OCI-LY3 (cell line): ENCODE results near the gene SLC4A5.

Experiments
- H2AFZ ChIP-seq: fragments of 200-600, 300-600 bp; shearing (Covaris generic); 2 replicates; pipeline ENCODE4 v1.6.0; 2014; ENCODE audit warnings: antibody characterized with exemption, low read depth, low read length
- H3K27ac ChIP-seq: fragments of 200-600, 300-600 bp; sonication (generic); 2 replicates; pipeline ENCODE4 v1.5.1; 2014; ENCODE audit warnings: mild to moderate bottlenecking, low read length, moderate library complexity, mixed read lengths
- H3K27me3 ChIP-seq: fragments of 200-600, 300-600 bp; sonication (generic); 2 replicates; pipeline ENCODE4 v1.6.1; 2014; ENCODE audit warnings: low read depth, low read length, mixed read lengths
- H3K36me3 ChIP-seq: fragments of 200-600, 300-600 bp; sonication (generic); replicated peaks from 2 replicates; pipeline ENCODE3; 2014; ENCODE audit warnings: low read depth, low read length, mixed read lengths
- H3K4me1 ChIP-seq: fragments of 300-600, 200-600 bp; sonication (generic); 2 replicates; pipeline ENCODE4 v1.6.1; 2014; ENCODE audit warnings: low read length, mixed read lengths
- H3K4me2 ChIP-seq: fragments of 200-600, 300-600 bp; sonication (generic); 2 replicates; pipeline ENCODE4 v1.6.1; 2014; ENCODE audit warnings: low read length, mixed read lengths
- H3K4me3 ChIP-seq: fragments of 300-600, 200-600 bp; sonication (generic); 2 replicates; pipeline ENCODE4 v1.5.1; 2014; ENCODE audit warnings: antibody characterized with exemption, mild to moderate bottlenecking, low read length, moderate library complexity
- H3K79me2 ChIP-seq: fragments of 300-600, 200-600 bp; shearing (Covaris generic); 2 replicates; pipeline ENCODE4 v1.6.1; 2014; ENCODE audit warnings: mild to moderate bottlenecking, low read length, mixed read lengths
- H3K9ac ChIP-seq: fragments of 300-600, 200-600 bp; shearing (Covaris generic); 2 replicates; pipeline ENCODE4 v1.6.0; 2014; ENCODE audit warnings: mild to moderate bottlenecking, low read length, moderate library complexity
- H3K9me3 ChIP-seq: fragments of 200-600, 300-600 bp; shearing (Covaris generic); 2 replicates; pipeline ENCODE4 v1.6.1; 2014; ENCODE audit warnings: low read length, mixed read lengths; ENCODE audit not compliant: insufficient read depth
- H4K20me1 ChIP-seq: fragments of 200-600, 300-600 bp; sonication (generic); 2 replicates; pipeline ENCODE4 v1.6.1; 2016; ENCODE audit warnings: low read length, mixed read lengths; ENCODE audit not compliant: insufficient read depth
- EZH2phosphoT487 ChIP-seq: fragments of 200-600 bp; shearing (Covaris generic); IDR thresholded peaks from 2 replicates; pipeline ENCODE4 v1.6.1; 2018; ENCODE audit warnings: antibody characterized with exemption, mixed run types, low read depth
- TF ChIP-seq, protein P1 (sequence below): fragments of 200-600, 300-600 bp; sonication (generic); IDR thresholded peaks from 2 replicates; pipeline ENCODE4 v1.5.1; 2014; ENCODE audit warnings: antibody characterized with exemption, low read length, low read depth

SLC4A5 gene

DNA sequence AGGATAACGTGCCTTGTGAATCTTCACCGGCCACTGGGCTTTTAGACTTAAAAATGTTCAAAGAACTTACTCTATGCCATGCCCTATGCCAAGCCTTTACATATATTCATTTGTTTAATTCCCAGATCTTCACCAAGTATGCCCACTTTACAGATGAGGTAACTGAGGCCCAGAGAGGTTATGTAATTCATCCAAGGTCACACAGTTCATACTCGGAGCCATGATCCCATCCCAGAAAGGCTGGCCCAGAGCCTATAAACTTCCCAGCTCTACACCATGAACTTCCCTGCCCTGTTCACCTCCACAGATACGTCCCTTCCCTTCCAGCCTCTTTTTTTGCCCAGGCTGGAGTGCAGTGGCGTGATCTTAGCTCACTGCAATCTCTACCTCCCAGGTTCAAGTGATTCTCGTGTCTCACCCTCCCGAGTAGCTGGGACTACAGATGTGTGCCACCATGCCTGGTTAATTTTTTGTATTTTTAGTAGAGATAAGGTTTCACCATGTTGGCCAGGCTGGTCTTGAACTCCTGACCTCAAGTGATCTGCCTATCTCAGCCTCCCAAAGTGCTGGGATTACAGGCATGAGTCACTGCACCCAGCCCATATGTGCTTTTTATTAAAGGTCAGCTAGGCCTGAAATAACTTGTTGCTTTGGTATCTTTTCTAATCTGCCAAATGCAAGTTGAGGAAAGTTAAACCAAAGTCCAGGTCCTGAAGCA is 100.7 kb downstream of the SLC4A5 start:
- Histone ChIP-seq H3K9ac (no peak overlapping the region), H3K4me2 (no peak overlapping the region), H2AFZ (no peak overlapping the region), H3K4me3 (no peak overlapping the region), H3K27me3 (no peaks in the 10 kb centered on the region), H3K79me2 (no peaks in the 10 kb centered on the region), H3K9me3 (no peaks in the 10 kb centered on the region), H3K4me1 (no peaks in the 10 kb centered on the region), H4K20me1 (no peaks in the 10 kb centered on the region), H3K36me3 (peaks cover 24% of the 10 kb centered on the region), H3K27ac (no peak overlapping the region)
- TF ChIP-seq EZH2phosphoT487, result no peak

DNA sequence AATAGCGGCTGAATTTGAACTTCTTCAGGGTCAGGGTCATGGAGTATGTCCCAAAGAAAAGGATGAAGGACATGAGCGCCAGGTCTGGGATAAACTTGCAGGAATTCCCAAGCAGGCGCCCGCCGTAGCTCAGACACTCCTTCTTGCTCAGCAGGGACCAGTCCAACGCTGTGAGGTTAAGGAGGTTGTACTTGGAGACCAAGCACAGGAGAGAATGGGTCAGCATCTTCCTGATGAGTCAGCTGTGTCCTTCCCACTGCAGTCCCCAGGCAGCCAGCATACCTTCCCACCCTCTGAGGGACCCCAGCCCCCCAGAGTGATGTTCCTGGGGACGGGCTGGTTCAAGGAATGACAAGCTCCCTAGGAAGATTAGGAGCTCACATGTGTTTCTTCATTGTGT is 103.9 kb downstream of the SLC4A5 start:
- Histone ChIP-seq H3K9ac (no peak overlapping the region), H4K20me1 (no peaks in the 10 kb centered on the region), H3K27ac (no peak overlapping the region), H3K4me2 (no peak overlapping the region), H3K79me2 (no peaks in the 10 kb centered on the region), H3K36me3 (peaks cover 14% of the 10 kb centered on the region), H3K27me3 (no peaks in the 10 kb centered on the region), H2AFZ (no peak overlapping the region), H3K4me3 (no peak overlapping the region), H3K4me1 (no peaks in the 10 kb centered on the region), H3K9me3 (no peaks in the 10 kb centered on the region)
- TF ChIP-seq EZH2phosphoT487, result no peak
- TF ChIP-seq, protein P1, sequence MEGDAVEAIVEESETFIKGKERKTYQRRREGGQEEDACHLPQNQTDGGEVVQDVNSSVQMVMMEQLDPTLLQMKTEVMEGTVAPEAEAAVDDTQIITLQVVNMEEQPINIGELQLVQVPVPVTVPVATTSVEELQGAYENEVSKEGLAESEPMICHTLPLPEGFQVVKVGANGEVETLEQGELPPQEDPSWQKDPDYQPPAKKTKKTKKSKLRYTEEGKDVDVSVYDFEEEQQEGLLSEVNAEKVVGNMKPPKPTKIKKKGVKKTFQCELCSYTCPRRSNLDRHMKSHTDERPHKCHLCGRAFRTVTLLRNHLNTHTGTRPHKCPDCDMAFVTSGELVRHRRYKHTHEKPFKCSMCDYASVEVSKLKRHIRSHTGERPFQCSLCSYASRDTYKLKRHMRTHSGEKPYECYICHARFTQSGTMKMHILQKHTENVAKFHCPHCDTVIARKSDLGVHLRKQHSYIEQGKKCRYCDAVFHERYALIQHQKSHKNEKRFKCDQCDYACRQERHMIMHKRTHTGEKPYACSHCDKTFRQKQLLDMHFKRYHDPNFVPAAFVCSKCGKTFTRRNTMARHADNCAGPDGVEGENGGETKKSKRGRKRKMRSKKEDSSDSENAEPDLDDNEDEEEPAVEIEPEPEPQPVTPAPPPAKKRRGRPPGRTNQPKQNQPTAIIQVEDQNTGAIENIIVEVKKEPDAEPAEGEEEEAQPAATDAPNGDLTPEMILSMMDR, result no peak

DNA sequence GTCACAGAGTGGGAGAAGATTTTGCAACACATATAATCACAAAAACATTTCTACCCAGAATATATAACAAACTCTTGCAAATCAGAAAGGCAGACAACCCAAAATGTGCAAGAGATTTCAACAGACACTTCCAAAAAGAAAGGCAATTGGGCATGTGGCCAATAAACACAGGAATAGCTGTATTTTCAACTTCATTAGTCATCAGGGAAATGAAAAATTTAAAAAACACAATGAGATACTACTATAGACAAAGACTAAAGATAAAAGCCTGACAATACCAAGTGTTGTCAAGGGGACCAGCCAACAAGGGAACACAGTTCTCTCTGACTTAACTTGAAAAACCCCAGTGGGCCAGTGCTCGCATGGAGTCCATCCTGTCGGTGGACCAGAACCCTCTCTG is 104.3 kb downstream of the SLC4A5 start:
- H4K20me1 ChIP-seq, result no peaks in the 10 kb centered on the region
- TF ChIP-seq EZH2phosphoT487, result no peak
- TF ChIP-seq, protein P1, result no peak
- H3K9me3 ChIP-seq, result no peaks in the 10 kb centered on the region
- H3K27ac ChIP-seq, result no peak overlapping the region
- no peaks in the 10 kb centered on the region for H3K4me1 ChIP-seq
- no peaks in the 10 kb centered on the region for H3K79me2 ChIP-seq
- no peaks in the 10 kb centered on the region for H3K27me3 ChIP-seq
- peaks cover 14% of the 10 kb centered on the region for H3K36me3 ChIP-seq
- H3K4me2 ChIP-seq, result no peak overlapping the region
- no peak overlapping the region for H3K9ac ChIP-seq
- no peak overlapping the region for H2AFZ ChIP-seq
- no peak overlapping the region for H3K4me3 ChIP-seq

GRCh38 chr2:74235041-74235440 is 108.2 kb downstream of the SLC4A5 start:
- no peaks in the 10 kb centered on the region for H3K79me2 ChIP-seq
- H2AFZ ChIP-seq, result no peak overlapping the region
- H3K4me3 ChIP-seq, result no peak overlapping the region
- H3K9me3 ChIP-seq, result no peaks in the 10 kb centered on the region
- peaks cover 19% of the 10 kb centered on the region for H3K36me3 ChIP-seq
- no peaks in the 10 kb centered on the region for H3K4me1 ChIP-seq
- no peak for TF ChIP-seq EZH2phosphoT487
- TF ChIP-seq, protein P1, result no peak
- H3K27me3 ChIP-seq, result no peaks in the 10 kb centered on the region
- H3K27ac ChIP-seq, result no peak overlapping the region
- H4K20me1 ChIP-seq, result no peaks in the 10 kb centered on the region
- no peak overlapping the region for H3K9ac ChIP-seq
- H3K4me2 ChIP-seq, result no peak overlapping the region
